CD14-positive monocyte (primary cell): ENCODE results near the gene ELOVL1. TPM values are rescaled to one million over a fixed set of nuclear protein-coding genes. Genes with fewer than 3 reads are reported as not detected.
A peak's percentile ranks its signal among the peaks of the same experiment; 100 is the strongest.

ENCODE experiments used
- DNase-seq, 3 donors: peaks; one replicate each; pipeline ENCODE4 v3.0.0-alpha.2; 2011 to 2022
- H2AFZ ChIP-seq: 2 replicates; pipeline ENCODE4 v1.6.0; 2012; ENCODE audit warnings: mild to moderate bottlenecking, low read depth, low read length, inconsistent platforms; ENCODE audit not compliant: insufficient read depth, poor library complexity, severe bottlenecking
- H3K27ac ChIP-seq, 2 donors: 1 replicate in 1 of 2; 2 replicates in 1 of 2; pipeline ENCODE4 v1.5.1; 2012 to 2013; ENCODE audit warnings: low read length in 2 of 2, control low read depth in 1 of 2, inconsistent platforms in 1 of 2, low read depth in 1 of 2, mild to moderate bottlenecking in 1 of 2
- H3K27me3 ChIP-seq, 2 donors: one replicate each; pipeline versions ENCODE4 v1.6.0 to v1.6.1; 2011 to 2013; ENCODE audit warnings: low read length in 2 of 2; ENCODE audit not compliant: control insufficient read depth in 2 of 2, insufficient read depth in 2 of 2
- H3K36me3 ChIP-seq, 2 donors: replicated peaks in 1 of 2; 1 replicate in 1 of 2; 2 replicates in 1 of 2; pipeline versions ENCODE4 v1.5.1 to v1.6.1; 2012 to 2013; ENCODE audit warnings: low read length in 2 of 2, control low read depth in 1 of 2, inconsistent platforms in 1 of 2, mild to moderate bottlenecking in 1 of 2; ENCODE audit not compliant: insufficient read depth in 2 of 2, control insufficient read depth in 1 of 2
- H3K4me1 ChIP-seq, 2 donors: 1 replicate in 1 of 2; 2 replicates in 1 of 2; pipeline versions ENCODE4 v1.5.1 to v1.6.1; 2012 to 2013; ENCODE audit warnings: low read length in 2 of 2, control low read depth in 1 of 2, inconsistent platforms in 1 of 2, mild to moderate bottlenecking in 1 of 2, moderate library complexity in 1 of 2; ENCODE audit not compliant: insufficient read depth in 2 of 2, control insufficient read depth in 1 of 2
- H3K4me2 ChIP-seq: replicated peaks from 2 replicates; pipeline ENCODE3; 2012; ENCODE audit warnings: low read length, moderate library complexity, mild to moderate bottlenecking; ENCODE audit not compliant: poor library complexity, severe bottlenecking; ENCODE audit errors: extremely low read depth
- H3K4me3 ChIP-seq, 3 experiments: fragments of 200-600 bp in 1 of 3; sonication (generic) in 1 of 3; replicated peaks in 1 of 3; 1 replicate in 2 of 3; 2 replicates in 1 of 3; pipeline ENCODE4 v1.5.1; 2011 to 2013; ENCODE audit warnings: low read length in 3 of 3, mild to moderate bottlenecking in 3 of 3, control low read depth in 2 of 3, low read depth in 2 of 3, inconsistent platforms in 1 of 3, moderate library complexity in 1 of 3
- H3K79me2 ChIP-seq: 2 replicates; pipeline ENCODE4 v1.6.0; 2012; ENCODE audit warnings: mild to moderate bottlenecking, control low read depth, inconsistent platforms, low read length, moderate library complexity; ENCODE audit not compliant: insufficient read depth
- H3K9ac ChIP-seq: 2 replicates; pipeline ENCODE4 v1.6.0; 2017; ENCODE audit warnings: low read length, mild to moderate bottlenecking; ENCODE audit not compliant: insufficient read depth, poor library complexity, severe bottlenecking
- H3K9me3 ChIP-seq, 2 donors: replicated peaks in 1 of 2; 1 replicate in 1 of 2; 2 replicates in 1 of 2; pipeline versions ENCODE4 v1.5.1 to v1.6.1; 2012 to 2013; ENCODE audit warnings: low read length in 2 of 2, control low read depth in 1 of 2; ENCODE audit not compliant: control insufficient read depth in 1 of 2, insufficient read depth in 1 of 2
- H4K20me1 ChIP-seq: 2 replicates; pipeline ENCODE4 v1.6.0; 2012; ENCODE audit warnings: mild to moderate bottlenecking, low read length, control low read depth, moderate library complexity; ENCODE audit not compliant: insufficient read depth
- H3K27ac Mint-ChIP-seq, 7 donors: one replicate each; pipeline ENCODE4 v1.8.0; 2020; ENCODE audit warnings: mild to moderate bottlenecking in 7 of 7, mixed read lengths in 7 of 7, moderate library complexity in 6 of 7, inconsistent platforms in 2 of 7
- H3K27me3 Mint-ChIP-seq, 3 donors: one replicate each; pipeline ENCODE4 v1.8.0; 2021 to 2022; ENCODE audit warnings: low read depth in 3 of 3, mild to moderate bottlenecking in 3 of 3, mixed read lengths in 3 of 3, moderate library complexity in 3 of 3, inconsistent platforms in 1 of 3
- H3K36me3 Mint-ChIP-seq, 2 donors: one replicate each; pipeline ENCODE4 v1.8.0; 2020; ENCODE audit warnings: mixed read lengths in 2 of 2, inconsistent platforms in 1 of 2, mild to moderate bottlenecking in 1 of 2
- H3K4me1 Mint-ChIP-seq: one replicate; pipeline ENCODE4 v1.8.0; 2020; ENCODE audit warnings: mild to moderate bottlenecking, mixed read lengths
- H3K4me3 Mint-ChIP-seq, 2 donors: one replicate each; pipeline ENCODE4 v1.8.0; 2020; ENCODE audit warnings: mild to moderate bottlenecking in 2 of 2, mixed read lengths in 2 of 2, moderate library complexity in 1 of 2
- H3K9me3 Mint-ChIP-seq, 7 donors: one replicate each; pipeline ENCODE4 v1.8.0; 2020 to 2022; ENCODE audit warnings: mixed read lengths in 7 of 7, mild to moderate bottlenecking in 6 of 7, moderate library complexity in 6 of 7, inconsistent platforms in 2 of 7
- WGBS: methylation state at CpG from one replicate; pipeline ENCODE4 v1.1.5; 2013; ENCODE audit warnings: missing lambda C conversion rate; ENCODE audit not compliant: insufficient coverage; 5-methylcytosine and 5-hydroxymethylcytosine counted together
- intact Hi-C, 2 donors: fragments of 100-400 bp; cut with micrococcal nuclease; formaldehyde crosslinking; loops; one replicate each; pipeline versions ENCODE4 v1.15.0 to v1.15.1; 2023
- polyA plus RNA-seq, 3 donors: library from polyadenylated mRNA; depleted of rRNA in 1 of 3; unstranded in 2 of 3; stranded (reverse) in 1 of 3; fragments of 300-500 nt in 2 of 3; fragments of >200 nt in 1 of 3; fragmentation: Illumina TruSeq in 2 of 3; gene quantifications; 1 replicate in 2 of 3; 2 replicates in 1 of 3; pipeline ENCODE4 v1.2.3, GENCODE V29; 2012 to 2021
- TF ChIP-seq, protein P1 (sequence below): fragments of 200-600 bp; IDR thresholded peaks from one replicate; pipeline ENCODE4 v1.8.0; 2022; ENCODE audit warnings: antibody characterized with exemption, mild to moderate bottlenecking

The ELOVL1 gene
- polyA plus RNA-seq, 3 donors = 135 to 151 (median 148) TPM

- Histone ChIP-seq H3K9me3 (no peaks in the 10 kb centered on the region), H3K27ac (peak overlapping the region; percentile 16 to 97), H3K4me1 (peaks cover 61 to 90% of the 10 kb centered on the region in 2 donors), H3K79me2 (peaks cover 86% of the 10 kb centered on the region), H3K4me3 (no peak overlapping the region), H4K20me1 (peaks cover 71% of the 10 kb centered on the region), H2AFZ (no peak overlapping the region), H3K4me2 (no peak overlapping the region), H3K36me3 (peaks cover 47 to 62% of the 10 kb centered on the region in 2 donors), H3K9ac (no peak overlapping the region), H3K27me3 (no peaks in the 10 kb centered on the region)
- Mint-ChIP-seq H3K36me3 (peaks cover 55 to 62% of the 10 kb centered on the region in 2 donors), H3K9me3 (peaks cover 0 to 1% (median 0%) of the 10 kb centered on the region in 7 donors), H3K27me3 (no peaks in the 10 kb centered on the region), H3K4me3 (no peak overlapping the region), H3K27ac (peak overlapping the region in 6 of 7 donors; percentile 47 to 91 (median 77)), H3K4me1 (peaks cover 80% of the 10 kb centered on the region)
- intact Hi-C loops = loop anchor here in 1 of 2 donors (10.0 kb wide), 1 partner anchor 189 kb away; the partner anchor contains the start of genes CFAP57 and EBNA1BP2
- DNase-seq = no peak
- WGBS = 60% methylated on average over 6 of the region's 9 CpGs
- TF ChIP-seq, protein P1, sequence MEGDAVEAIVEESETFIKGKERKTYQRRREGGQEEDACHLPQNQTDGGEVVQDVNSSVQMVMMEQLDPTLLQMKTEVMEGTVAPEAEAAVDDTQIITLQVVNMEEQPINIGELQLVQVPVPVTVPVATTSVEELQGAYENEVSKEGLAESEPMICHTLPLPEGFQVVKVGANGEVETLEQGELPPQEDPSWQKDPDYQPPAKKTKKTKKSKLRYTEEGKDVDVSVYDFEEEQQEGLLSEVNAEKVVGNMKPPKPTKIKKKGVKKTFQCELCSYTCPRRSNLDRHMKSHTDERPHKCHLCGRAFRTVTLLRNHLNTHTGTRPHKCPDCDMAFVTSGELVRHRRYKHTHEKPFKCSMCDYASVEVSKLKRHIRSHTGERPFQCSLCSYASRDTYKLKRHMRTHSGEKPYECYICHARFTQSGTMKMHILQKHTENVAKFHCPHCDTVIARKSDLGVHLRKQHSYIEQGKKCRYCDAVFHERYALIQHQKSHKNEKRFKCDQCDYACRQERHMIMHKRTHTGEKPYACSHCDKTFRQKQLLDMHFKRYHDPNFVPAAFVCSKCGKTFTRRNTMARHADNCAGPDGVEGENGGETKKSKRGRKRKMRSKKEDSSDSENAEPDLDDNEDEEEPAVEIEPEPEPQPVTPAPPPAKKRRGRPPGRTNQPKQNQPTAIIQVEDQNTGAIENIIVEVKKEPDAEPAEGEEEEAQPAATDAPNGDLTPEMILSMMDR = no peak
Measured at GRCh38 chr1:43363283-43363934, 4.4 kb downstream of the ELOVL1 start.

- peak overlapping the region in 1 of 2 donors; percentile 46 for H3K27ac ChIP-seq
- H3K27me3 ChIP-seq = no peaks in the 10 kb centered on the region
- Mint-ChIP-seq H3K4me1 (peaks cover 71% of the 10 kb centered on the region), H3K27me3 (no peaks in the 10 kb centered on the region), H3K9me3 (peaks cover 0 to 1% (median 0%) of the 10 kb centered on the region in 7 donors), H3K36me3 (peaks cover 55 to 56% of the 10 kb centered on the region in 2 donors), H3K4me3 (no peak overlapping the region), H3K27ac (peak overlapping the region in 3 of 7 donors; percentile 4 to 50 (median 48))
- no peak overlapping the region for H3K4me3 ChIP-seq
- intact Hi-C loops = loop anchor here (2.0 to 10.0 kb wide), 2 partner anchors 28 to 186 kb away; partner anchors contain the start of genes CFAP57 (in 1 of the 2), EBNA1BP2 (in 1 of the 2), MED8 (in 1 of the 2) and SZT2 (in 1 of the 2)
- H2AFZ ChIP-seq = no peak overlapping the region
- WGBS = no CpG with 5 or more reads among the region's 4 CpGs
- TF ChIP-seq, protein P1 = no peak
- H3K4me1 ChIP-seq = peaks cover 53 to 75% of the 10 kb centered on the region in 2 donors
- peaks cover 65% of the 10 kb centered on the region for H3K79me2 ChIP-seq
- H3K36me3 ChIP-seq = peaks cover 47 to 58% of the 10 kb centered on the region in 2 donors
- H3K9ac ChIP-seq = no peak overlapping the region
- no peaks in the 10 kb centered on the region for H3K9me3 ChIP-seq
- no peak for DNase-seq
- H4K20me1 ChIP-seq = peaks cover 58% of the 10 kb centered on the region
- H3K4me2 ChIP-seq = no peak overlapping the region
Measured at GRCh38 chr1:43360616-43361015, 7.2 kb downstream of the ELOVL1 start.
